Activated gamma-delta T cell (primary cell): ENCODE results near the gene RFX8.
"Not testable (repeated sequence)": the region's sequence is repeated elsewhere in the genome, so short reads cannot be mapped to it uniquely, and the experiment has no call there.

Experiments
- DNase-seq: peaks from one replicate; lab custom pipeline; 2025; lab: John Stamatoyannopoulos, UW

Gene RFX8

GRCh38 chr2:101440127-101440738, 34.7 kb downstream of the RFX8 start:
- DNase-seq: no peak

GRCh38 chr2:101439716-101440115, 35.2 kb downstream of the RFX8 start:
- DNase-seq: no peak

- not testable (repeated sequence) for DNase-seq
Measured at GRCh38 chr2:101438555-101438954, 36.4 kb downstream of the RFX8 start.

GRCh38 chr2:101435001-101435862, 39.7 kb downstream of the RFX8 start:
- no peak for DNase-seq

GRCh38 chr2:101433465-101433864, 41.4 kb downstream of the RFX8 start:
- no peak for DNase-seq

GRCh38 chr2:101432411-101433181, 42.3 kb downstream of the RFX8 start:
- DNase-seq: no peak

- no peak for DNase-seq
Measured at GRCh38 chr2:101431486-101431885, 43.4 kb downstream of the RFX8 start.

GRCh38 chr2:101430156-101430555, 44.8 kb downstream of the RFX8 start:
- no peak for DNase-seq

GRCh38 chr2:101429453-101429852, 45.5 kb downstream of the RFX8 start:
- no peak for DNase-seq

GRCh38 chr2:101428422-101429176, 46.3 kb downstream of the RFX8 start:
- no peak for DNase-seq

GRCh38 chr2:101427743-101428142, 47.2 kb downstream of the RFX8 start:
- DNase-seq: no peak

- DNase-seq: no peak
Measured at GRCh38 chr2:101427240-101427639, 47.7 kb downstream of the RFX8 start.

- DNase-seq: no peak
Measured at GRCh38 chr2:101426822-101427221, 48.1 kb downstream of the RFX8 start.

GRCh38 chr2:101420623-101421022, 54.3 kb downstream of the RFX8 start:
- no peak for DNase-seq

- DNase-seq: no peak
Measured at GRCh38 chr2:101419096-101419663, 55.7 kb downstream of the RFX8 start.

- no peak for DNase-seq
Measured at GRCh38 chr2:101418460-101419095, 56.3 kb downstream of the RFX8 start.

- DNase-seq: no peak
Measured at GRCh38 chr2:101416609-101417008, 58.3 kb downstream of the RFX8 start.

- DNase-seq: no peak
Measured at GRCh38 chr2:101415884-101416283, 59.0 kb downstream of the RFX8 start.

GRCh38 chr2:101415220-101415619, 59.7 kb downstream of the RFX8 start:
- no peak for DNase-seq

- no peak for DNase-seq
Measured at GRCh38 chr2:101412092-101412694, 62.7 kb downstream of the RFX8 start.

- DNase-seq: no peak
Measured at GRCh38 chr2:101410746-101411145, 64.2 kb downstream of the RFX8 start.
